ENCODE results near the gene NAA15.
"Not testable (repeated sequence)": the region's sequence is repeated elsewhere in the genome, so short reads cannot be mapped to it uniquely, and the experiment has no call there.

The NAA15 gene

GRCh38 chr4:139297001-139297410 is 4.3 kb upstream of the NAA15 start:
- no peak for DNase-seq (ENCODE audit: low read depth in 2 of 2)

DNA sequence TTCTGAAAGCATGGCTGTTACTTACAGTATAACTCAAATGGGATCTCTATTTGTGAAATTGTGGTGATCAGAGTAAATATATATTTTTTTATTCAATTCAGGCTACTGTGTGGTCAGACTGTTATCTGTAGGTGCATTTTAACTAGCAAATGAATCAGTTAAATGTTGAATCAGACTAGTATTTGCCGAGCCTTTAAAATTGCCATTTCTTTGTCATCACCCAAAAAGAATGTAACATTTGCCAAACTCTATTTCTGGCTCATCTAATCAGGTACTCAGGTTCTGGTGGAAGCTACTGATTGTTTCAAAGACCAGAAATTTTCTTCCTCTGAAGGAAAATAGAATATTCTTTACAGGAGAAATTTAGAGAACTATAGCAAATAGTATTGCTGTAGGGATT is 1.8 kb upstream of the NAA15 start:
- DNase-seq (ENCODE audit: low read depth in 2 of 2), result no peak

DNA sequence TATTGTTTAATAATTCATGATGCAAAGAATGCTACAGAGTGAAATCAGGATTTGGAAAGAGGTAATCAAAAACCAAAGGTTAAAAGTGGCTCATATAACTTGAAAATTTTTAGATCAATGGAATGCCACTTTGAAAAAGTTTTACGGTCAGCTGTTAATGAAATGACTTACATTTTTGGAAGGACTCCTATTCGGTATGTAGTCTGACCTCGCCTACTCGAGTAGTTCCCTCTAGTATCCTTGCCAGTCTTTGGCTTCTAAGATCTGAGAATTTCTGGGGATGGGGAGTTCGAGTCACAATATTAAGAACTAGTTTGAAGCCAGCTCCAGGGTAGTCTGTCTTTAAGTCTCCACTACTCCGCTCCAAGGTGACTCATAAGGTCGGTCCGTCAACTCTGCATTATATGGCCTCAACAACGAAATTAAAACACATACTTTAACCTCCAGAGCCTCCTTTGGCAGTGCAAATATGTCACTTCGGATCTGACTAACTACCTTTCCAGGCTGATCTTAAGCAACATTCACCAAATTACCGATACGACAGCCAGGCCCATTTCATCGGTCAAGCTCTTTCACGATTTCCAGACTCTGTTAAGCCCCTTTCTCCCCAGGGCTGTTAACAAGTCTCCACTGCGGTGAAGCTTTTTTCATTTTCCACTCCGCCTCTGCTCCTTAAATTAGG is 733 bp upstream of the NAA15 start:
- DNase-seq (ENCODE audit: low read depth in 2 of 2), result no peak

- DNase-seq (ENCODE audit: low read depth in 2 of 2), result peak; percentile 18 to 24
Measured at GRCh38 chr4:139301821-139302611, 711 bp downstream of the NAA15 start, which contains the start of gene NDUFC1. NDUFC1 (minus strand) TSS chr4:139302477; CDS start chr4:139295798, 6,679 bp downstream.

- DNase-seq (ENCODE audit: low read depth in 2 of 2), result no peak
Measured at GRCh38 chr4:139304920-139305319, 3.6 kb downstream of the NAA15 start.

DNA sequence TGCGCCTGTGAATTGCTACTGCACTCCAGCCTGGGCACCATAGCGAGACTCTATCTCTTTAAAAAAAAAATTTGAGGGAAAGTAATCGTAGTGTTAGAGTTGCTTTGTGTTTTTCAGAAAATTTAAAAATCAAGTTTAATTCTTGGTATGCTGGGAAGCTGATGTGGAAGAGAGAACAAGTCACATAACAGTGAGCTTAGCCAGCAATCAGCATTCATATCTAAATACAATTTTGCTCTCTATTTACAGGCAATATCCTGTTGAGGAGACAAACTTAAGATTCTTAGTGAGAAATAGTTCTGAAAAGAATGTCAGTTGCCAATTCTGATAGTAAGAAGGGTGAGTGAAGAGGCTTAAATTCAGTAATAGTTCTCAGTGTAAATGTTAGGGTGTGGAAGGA is 10.6 kb downstream of the NAA15 start:
- no peak for DNase-seq (ENCODE audit: low read depth in 2 of 2)

DNA sequence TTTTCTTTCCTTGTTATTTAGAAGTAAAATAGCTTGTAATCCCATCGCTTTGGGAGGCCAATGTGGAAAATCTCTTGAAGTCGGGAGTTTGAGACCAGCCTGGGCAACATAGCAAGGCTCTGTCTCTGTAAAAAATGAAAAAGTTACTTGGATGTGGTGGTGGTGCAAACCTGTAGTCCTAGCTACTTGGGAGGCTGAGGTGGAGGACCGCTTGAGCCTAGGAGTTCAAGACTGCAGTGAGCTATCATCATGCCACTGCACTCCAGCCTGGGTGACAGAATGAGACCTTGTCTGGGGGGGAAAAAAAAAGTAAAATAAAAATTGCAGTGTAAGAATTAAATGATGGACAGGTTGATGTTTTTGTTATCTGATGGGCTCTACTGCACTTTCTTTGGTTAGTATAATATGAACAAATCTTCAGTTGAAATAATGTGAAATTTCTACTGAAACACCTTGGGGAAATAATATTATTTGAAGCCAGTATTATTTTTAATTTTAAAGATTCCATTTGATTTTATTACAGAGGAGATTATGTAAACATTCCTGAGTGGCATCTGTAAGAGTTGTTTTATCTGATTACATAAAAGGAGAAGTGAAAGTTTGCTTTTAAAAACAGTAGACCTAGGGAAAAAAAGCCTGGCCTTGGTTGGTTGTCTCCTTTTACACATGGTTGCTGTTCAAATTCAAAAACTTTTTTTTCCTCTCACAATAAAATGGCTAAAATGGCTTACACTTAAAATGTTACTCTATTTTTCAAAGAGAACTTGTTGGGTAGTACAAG is 11.4 kb downstream of the NAA15 start:
- DNase-seq (ENCODE audit: low read depth in 2 of 2), result no peak

- not testable (repeated sequence) for DNase-seq (ENCODE audit: low read depth in 2 of 2)
Measured at GRCh38 chr4:139313414-139313813, 12.1 kb downstream of the NAA15 start.

DNA sequence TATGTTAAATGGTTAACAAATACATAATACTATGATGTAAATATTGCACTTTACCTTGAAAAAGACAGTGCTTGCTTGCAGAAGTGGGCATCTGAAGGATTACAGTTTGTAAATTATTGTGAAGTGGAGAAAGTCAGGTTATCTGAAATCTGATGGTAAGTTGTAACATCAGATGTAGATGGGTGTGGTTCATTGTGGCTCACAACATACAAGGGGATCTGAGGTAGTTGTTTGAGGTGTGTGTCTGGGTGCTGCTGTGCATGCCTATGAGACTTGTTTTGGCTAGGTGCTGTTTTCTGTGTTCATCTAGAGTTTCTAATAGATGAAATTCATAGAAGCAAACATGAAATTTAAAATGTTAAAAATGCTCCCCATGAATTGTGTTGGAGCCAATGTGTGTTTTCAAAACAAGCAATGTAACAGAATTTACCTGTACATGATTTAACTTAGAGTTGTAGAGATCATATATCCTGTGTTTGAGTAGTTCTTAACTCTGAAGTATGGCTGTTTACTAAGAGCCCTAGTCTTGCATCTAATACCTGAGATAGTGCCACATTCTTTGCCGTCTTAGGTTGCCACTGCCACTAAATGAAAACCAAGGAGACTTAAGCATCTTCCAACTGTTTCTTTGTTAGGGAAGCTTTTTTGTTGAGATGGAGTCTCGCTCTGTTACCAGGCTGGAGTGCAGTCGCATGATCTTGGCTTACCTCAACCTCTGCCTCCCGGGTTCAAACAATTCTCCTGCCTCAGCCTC is 12.9 kb downstream of the NAA15 start:
- no peak for DNase-seq (ENCODE audit: low read depth in 2 of 2)

- DNase-seq (ENCODE audit: low read depth in 2 of 2), result no peak
Measured at GRCh38 chr4:139315221-139315675, 13.9 kb downstream of the NAA15 start.

DNA sequence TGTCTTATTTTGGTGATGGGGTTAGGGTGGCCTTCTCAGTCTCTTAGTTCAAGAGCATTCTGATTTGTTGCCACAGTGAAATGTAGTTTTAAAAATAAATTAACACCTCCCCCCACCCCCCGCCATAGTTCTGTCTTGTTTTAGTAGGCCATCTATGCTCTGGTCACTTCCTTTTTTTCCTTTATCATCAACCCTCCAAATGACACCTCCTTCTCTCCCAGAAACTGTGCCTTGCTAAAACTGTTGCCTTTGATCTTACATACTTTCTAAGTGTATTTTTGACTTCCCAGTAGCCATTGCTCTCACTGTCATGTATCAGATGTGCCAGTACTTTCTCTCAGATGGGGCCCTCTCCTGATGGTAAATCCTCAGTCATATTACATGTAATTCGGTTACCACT is 15.4 kb downstream of the NAA15 start:
- no peak for DNase-seq (ENCODE audit: low read depth in 2 of 2)

DNA sequence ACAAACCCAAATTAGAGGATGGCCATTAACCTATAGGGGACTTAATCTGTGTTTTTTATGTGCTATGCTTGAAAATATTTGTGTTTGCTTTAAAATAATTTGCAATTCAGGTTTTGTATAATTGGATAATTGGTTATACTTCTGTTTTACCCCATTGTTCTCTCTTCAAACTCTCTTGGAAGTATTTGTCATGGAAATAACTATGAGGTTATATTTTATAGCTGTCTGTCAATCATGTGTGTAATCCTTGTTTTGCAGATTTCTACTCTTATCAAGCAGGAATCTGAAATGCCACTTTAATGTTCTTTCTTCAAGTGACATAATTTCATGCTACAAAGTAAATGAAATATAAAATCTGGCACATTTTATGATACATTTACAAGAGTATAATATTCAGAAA is 16.3 kb downstream of the NAA15 start:
- DNase-seq (ENCODE audit: low read depth in 2 of 2), result no peak

DNA sequence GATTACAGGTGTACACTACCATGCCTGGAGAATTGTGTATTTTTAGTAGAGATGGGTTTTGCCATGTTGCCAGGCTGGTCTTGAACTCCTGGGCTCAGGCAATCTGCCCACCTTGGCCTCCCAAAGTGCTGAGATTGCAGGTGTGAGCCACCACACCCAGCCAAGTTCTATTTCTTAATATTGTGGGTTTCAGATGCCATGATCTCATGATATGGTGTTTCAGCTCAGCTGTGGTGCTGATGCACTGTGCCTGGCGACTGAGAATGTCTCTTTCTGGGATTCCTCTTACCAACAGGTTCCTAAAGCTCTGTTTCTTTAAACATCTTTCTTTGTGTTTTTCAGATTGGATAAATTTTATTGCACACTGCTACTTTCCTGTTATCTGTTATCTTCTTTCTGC is 18.3 kb downstream of the NAA15 start:
- no peak for DNase-seq (ENCODE audit: low read depth in 2 of 2)

DNA sequence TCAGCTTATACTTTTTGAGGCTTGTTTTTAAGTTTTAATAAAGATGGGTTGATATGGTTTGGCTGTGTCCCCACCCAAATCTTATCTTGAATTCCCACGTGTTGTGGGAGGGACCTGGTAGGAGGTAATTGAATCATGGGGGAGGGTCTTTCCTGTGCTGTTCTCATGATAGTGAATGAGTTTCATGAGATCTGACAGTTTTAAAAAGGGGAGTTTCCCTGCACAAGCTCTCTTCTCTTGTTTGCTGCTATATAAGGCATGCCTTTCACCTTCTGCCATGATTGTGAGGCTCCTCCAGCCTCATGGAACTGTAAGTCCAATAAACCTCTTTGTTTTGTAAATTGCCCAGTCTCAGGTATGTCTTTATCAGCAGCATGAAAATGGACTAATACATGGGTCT is 20.8 kb downstream of the NAA15 start:
- DNase-seq (ENCODE audit: low read depth in 2 of 2), result not testable (repeated sequence)

DNA sequence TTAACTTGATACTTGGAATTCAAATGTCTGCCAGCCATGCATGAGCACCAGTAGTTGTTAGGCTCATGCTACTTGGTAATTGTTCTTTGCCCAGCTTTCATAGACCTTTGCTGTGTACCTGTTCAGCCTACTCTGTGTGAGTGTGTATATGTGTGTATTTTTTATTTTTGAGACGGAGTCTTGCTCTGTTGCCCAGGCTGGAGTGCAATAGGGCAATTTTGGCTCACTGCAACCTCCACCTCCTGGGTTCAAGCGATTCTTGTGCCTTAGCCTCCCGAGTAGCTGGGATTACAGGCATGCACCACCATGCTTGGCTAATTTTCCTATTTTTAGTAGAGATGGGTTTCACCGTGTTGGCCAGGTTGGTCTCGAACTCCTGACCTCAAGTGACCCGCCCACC is 21.2 kb downstream of the NAA15 start:
- not testable (repeated sequence) for DNase-seq (ENCODE audit: low read depth in 2 of 2)

- no peak for DNase-seq (ENCODE audit: low read depth in 2 of 2)
Measured at GRCh38 chr4:139324620-139325019, 23.3 kb downstream of the NAA15 start.

DNA sequence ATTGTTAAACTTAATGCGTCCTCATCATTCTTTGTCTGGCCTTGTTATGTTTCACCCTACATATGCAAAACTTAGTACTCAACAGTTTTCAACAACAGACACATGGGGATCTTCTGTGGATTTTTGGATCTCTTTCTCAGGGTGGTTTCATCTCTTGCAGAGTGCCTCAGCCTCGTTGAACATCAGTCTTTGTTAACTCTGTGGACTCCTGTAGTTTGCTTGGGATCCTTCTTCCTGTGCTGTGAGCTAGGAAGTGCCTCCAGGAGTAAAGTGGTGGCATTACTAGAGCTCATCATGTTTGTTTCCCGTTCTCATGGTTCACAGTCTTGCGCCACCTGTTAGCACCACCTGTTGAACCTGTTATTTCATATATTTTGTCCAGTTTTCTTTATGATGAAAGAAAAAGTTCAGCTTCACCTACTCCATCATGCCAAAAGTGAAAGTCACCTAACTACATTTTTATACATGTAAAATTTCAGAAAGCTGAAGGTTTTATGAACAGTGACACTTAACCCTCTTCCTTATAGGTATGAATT is 28.4 kb downstream of the NAA15 start:
- no peak for DNase-seq (ENCODE audit: low read depth in 2 of 2)

- DNase-seq (ENCODE audit: low read depth in 2 of 2), result no peak
Measured at GRCh38 chr4:139330283-139330682, 29.0 kb downstream of the NAA15 start.

DNA sequence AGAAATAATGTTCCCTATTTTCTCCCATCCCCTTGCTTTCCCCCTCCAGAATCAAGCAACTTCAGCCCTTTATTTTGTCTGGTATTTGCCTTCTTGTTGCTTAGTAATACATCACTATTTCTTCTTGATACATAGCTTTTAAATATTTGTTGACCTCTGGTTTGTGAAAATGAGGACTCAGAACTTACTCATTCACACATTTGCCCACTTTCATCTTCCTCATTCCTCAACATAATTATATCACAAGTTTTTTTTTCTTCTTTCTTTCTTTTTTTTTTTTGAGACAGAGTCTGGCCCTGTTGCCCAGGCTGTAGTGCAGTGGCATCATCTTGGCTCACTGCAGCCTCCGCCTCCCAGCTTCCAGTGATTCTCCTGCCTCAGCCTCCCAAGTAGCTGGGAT is 29.9 kb downstream of the NAA15 start:
- DNase-seq (ENCODE audit: low read depth in 2 of 2), result no peak

DNA sequence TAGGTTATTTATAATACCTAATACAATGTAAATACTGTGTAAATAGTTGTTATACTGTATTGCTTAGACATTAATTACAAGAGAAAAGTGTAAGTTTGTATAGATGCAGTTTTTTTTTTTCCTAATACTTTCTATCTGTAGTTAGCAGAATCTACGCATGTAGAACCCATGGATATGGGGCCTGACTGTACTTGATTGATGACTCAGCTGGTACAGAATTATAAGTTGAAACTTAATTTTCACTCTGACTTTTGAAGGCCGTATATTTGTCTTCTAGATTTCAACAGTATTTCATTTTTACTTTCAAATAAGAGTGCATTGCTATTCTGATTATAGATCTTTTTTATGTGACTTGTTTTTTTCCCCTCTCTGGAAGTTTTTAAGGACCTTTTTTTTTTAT is 31.7 kb downstream of the NAA15 start:
- DNase-seq (ENCODE audit: low read depth in 2 of 2), result no peak

DNA sequence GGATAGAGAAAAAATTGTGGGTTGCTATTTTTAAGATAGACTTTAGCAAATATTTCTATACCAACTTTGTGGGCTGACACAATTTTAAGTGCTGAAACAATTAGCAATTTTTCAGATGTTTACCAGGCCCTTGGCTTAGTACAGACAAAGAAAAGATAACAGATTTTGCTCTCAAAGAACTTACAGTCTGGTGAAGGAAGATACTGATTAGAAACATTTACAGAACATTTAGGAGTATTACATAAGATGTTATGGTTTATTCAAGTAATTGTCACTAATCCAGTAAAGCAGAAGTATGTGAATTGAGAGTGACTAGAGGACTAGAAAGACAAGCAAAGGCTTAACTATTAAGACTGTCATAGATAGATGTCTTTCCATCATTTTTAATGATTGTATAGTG is 36.3 kb downstream of the NAA15 start:
- DNase-seq (ENCODE audit: low read depth in 2 of 2), result no peak

Measured in activated CD8-positive, alpha-beta memory T cell treated with anti-CD3 and anti-CD28 coated beads for 4 hours (primary cell).